Erythroblast (primary cell): ENCODE data around the gene NCLN.

Experiments
- GATA1 ChIP-seq: IDR thresholded peaks from 2 replicates; pipeline ENCODE4 v1.6.1; 2011; ENCODE audit warnings: low read depth, mild to moderate bottlenecking, control low read depth, low read length, moderate library complexity
- POLR2A ChIP-seq: IDR thresholded peaks from 2 replicates; pipeline ENCODE4 v1.6.1; 2011; ENCODE audit warnings: mild to moderate bottlenecking, low read length

DNA sequence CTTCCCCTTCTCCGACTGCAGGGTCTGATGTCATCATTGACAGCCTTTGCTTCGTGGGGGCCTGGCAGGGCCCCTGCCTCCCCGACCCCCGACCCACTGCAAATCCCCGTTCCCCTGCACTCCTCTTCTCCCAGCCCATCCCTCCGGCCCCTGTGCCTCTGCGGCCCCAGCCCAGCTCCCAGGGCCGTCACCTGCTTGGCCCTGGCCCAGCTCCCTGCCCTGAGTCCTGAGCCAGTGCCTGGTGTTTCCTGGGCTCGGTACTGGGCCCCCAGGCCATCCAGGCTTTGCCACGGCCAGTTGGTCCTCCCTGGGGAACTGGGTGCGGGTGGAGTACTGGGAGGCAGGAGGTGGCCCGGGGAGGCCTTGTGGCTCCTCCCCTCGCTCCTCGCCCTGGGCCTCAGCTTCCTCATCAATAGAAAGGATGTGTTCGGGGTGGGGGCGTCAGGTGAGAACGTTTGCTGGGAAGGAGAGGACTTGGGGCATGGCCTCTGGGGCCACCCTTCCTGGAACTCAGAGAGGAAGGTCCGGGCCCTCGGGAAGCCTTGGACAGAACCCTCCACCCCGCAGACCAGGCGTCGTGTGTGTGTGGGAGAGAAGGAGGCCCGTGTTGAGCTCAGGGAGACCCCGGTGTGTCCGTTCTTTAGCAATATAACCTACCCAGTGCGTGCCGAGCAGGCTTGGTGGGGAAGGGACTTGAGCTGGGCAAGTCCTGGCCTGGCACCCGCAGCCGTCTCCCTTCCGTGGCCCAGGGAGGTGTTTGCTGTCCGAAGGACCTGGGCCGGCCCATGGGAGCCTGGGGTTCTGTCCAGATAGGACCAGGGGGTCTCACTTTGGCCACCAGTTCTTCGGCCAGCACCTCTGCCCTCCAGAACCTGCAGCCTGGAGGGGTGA lies 22.8 kb downstream of the NCLN start:
- no peak for TF ChIP-seq POLR2A
- TF ChIP-seq GATA1: no peak
